NCI-H446 (cell line): ENCODE data around the gene CNTNAP5.

Experiments used
- DNase-seq, 2 experiments: peaks; one replicate each; lab custom pipeline; 2025; lab: John Stamatoyannopoulos, UW

CNTNAP5 gene

DNA sequence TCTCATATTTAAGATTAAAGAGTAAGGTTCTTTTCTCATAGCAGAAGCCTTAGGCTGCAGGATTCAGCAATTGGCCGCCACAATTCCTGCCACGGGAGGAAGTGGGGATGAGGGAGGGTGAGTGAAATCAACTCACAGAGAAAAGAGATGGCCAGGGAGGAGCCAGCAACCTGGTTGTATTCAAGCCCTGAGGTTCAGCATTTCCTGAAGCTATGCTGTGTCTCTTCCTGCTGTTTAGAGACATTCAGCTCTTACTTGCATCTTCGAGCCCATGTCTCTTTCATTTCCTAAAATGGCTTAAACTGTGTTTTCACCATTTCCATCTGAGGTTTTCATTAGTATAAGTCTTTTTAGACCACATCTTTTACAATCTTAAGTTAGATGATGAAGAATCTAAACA, 522.6 kb downstream of the CNTNAP5 start:
- DNase-seq: no peak

DNA sequence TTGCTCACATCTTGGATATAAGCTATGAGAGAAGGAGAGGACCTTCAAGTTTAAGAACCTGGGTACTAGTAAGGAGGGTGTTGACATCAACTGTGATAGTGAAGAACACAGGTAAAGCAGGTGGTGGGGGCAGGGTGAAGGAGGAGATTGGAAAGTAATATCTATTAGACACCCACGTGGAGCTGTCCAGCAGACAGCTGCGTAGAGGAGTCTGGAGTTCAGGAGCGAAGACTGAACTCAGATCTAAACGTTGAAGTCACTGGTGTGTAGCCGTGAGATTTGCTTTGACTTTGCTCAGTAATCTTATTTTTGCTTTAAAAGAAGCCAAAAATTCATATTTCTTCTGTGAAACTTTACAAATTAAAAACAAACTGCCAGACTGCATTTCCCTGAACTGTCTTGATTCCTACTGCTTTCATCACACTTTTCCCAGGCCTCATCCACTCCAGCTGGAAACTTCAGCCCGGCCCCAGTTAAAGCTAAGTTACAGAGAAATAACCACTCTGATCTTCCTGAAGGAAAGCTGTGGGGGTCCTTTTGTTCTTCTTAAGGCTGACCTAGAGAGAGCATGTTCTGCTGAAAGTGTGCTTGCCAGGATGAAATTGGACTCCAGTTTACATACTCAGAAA, 533.3 kb downstream of the CNTNAP5 start:
- no peak for DNase-seq

DNA sequence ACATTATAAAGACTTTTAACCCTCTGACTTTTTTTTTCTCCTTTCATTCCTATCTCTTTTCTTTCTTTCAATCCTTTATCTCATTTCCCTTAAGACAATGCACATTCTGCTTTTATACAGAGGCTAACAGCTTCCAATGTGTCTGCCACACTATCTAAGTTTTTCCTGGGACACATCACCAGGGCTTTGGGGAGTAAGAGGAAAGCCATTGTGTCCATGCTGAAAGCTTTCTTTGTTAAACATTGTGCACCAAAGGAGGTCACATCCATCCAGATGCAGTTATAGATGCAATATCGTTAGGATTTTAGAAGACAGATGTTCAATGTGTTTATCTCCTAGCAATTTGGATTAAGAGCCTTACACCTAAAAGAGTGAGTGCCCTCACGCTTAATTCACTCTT, 534.1 kb downstream of the CNTNAP5 start:
- DNase-seq: no peak

DNA sequence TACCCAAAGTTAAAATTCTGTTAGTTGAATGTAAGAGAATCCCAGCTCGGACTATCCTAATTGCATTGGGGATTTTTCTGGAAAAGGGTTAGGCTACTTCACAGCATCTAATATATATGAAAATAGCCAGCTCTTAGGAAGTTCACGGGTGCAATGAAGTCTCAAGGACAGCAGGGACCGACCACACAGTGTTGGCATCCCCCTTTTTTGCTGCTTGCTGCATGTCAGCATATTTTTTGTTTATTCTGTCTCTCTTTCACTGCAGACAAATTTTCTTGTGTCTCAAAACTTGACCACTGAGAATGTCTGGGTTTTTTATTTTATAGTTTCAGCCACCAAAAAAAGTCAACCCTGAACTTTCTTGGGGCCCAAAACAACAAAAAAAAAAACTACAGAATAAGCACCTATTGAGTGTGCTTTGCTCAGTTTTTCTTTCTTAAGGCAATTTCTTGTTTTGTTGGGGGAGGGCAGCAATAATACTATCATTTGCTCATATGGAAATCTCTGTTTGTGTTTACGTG, 535.6 kb downstream of the CNTNAP5 start:
- DNase-seq: no peak

DNA sequence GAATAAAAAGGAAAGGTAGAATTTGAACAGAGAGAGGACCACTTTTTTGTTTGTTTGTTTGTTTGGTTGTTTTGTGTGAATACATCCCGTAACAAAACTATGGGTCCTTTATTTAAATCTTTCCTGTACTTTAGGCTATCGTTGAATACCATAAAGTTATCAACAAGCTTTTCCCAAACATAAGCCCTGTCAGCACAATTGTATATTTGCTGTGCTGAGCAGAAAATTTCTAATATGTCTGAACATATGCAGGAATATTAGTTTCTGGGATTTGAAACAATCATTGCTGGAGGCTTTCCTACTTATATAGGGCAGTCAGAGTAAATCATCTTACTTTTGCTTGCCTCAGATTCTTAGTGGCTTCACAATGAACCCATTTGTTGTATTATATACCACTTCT, 536.4 kb downstream of the CNTNAP5 start:
- DNase-seq: no peak

DNA sequence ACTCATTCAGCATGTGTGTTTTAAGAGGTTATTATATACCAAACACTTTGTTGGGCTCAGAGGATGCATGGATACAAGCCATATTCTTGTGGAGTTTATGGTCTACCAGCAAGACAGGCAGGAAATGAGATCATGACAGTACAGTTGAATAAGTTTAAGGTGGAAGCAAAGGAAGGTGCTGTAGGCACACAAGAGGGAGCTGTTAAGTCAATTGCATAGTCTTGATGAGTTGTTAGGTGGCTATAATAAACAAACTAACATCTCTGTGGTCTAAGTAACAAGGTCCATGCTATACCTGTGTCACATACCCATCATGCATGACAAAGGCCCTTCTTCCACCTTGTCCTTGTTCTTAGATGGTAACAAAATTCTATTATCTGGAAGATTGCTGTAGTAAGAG, 538.3 kb downstream of the CNTNAP5 start:
- DNase-seq: no peak

DNA sequence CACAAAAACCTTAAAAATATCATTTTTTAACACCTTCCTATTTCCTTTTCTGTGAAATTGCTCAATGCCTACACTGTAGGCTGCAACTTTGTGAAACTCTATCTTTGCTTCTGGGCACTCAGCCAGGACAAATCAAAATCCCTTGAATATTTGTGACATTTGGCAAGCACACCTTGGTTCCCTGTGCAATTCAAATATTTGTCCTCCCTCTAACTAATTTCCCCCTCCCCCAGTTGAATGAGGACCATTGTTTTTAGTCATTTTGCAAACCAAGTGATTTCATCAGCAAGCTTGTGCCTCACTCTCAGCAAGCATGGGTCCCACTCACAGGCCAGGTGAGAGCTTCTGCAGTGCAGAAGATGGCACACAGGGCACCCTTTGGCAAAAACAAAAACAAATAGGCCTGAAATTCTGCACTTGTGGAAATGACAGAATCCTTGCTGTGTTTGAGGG, 541.5 kb downstream of the CNTNAP5 start:
- DNase-seq: peak in 1 of 2 experiments; percentile 26

DNA sequence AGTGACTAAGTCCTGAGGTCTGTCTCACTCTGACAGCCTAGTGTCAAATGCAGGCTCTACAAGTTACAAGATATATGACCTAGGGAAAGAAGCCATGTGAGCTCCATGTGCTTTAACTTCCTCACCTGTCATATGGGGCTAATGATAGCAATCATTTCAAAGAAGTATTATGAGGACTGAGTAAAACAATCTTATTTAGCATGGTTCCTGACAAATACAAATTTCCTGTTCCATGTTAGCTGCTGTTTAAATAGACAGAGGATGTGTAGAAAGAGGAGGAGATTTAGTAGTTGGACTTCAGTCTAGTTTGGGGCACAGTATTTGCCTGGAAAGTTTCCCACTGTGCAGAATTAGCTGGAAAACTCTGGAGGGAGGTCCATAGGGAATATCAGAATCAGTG, 545.8 kb downstream of the CNTNAP5 start:
- DNase-seq: no peak

DNA sequence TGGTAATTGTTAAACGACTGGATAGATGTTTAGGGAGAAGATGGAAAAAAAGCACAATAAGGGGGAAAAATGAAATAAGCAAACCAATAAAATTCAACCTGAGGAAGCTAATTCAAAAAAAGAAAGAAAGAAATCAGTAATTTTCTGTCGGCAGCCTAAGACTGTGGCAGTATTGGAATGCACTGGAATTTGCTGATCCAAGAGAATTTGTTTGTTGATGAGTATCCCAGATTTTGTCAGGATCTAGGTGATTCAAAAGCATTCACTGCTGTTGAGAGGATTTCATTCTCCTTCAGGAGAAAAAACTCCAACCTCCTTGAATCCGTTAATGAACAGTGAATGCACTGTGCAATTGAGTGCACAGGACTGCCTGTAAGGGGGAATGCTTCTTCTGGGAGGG, 546.7 kb downstream of the CNTNAP5 start:
- DNase-seq: no peak

DNA sequence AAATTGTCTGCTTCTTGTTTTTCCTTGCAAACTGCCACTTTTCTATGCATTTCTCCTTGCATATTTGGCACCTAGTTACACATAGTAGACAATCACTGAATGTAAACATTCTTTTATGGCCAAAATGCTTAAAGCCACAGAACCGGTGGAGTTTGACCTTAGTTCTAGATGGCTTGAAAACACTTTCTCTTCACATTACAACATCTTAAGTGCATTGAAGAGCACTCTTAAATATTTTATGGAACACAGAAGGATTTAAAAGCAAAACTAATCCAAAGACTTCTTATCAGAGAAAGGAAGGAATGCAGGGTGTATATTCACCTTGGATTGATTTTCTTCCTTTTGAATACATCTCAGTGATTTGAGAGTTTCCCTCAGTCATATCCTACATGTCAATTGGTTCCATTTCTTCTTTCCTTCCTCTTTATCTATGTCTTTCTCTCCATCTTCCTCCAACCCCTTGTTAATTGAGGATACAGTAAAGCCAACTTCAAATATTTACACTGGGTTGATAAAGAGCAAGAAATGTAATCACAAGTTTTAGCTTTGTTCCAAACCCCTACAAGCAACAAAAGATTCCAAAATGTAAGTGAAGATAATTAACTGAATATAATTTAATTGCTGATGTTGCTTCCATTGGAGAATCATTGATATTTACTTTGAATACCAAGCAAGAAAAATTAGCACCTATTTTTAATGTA, 548.0 kb downstream of the CNTNAP5 start:
- no peak for DNase-seq

DNA sequence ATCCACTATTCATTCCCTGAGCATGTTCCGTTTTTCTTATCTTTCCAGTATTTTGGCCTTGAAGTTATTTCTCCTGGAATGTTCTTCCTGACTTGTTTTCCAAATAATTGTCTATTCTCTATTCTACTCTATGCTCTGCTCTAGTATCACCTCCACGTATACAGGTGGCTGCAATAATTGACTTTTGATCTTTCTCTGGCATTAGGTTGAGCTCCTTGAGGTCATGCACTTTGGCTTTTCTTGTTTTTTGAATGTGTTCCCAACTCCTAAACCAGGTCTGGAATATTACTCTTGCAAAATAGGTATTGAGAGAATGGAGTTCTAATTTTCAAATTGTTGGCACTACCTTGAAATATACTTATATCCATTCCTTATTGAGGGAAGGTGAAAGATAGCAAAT, 550.4 kb downstream of the CNTNAP5 start:
- no peak for DNase-seq

DNA sequence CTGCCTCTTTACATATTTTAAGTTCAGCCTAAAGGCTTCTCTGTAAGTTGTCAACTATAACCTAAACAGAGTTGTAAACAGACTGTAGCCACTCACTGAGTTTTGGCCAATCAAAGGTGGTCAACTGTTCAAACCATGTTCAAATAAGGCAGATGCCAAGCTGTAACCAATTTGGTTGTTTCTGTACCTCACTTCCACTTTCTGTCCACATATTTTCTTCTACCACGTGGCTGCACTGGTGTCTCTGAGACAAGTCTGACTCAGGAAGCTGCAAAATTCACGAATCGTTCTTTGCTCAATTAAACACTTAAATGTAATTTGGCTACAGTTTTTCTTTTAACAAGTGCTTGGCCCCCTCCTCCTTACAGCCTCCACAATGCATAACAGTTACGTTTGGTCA, 555.2 kb downstream of the CNTNAP5 start:
- no peak for DNase-seq

DNA sequence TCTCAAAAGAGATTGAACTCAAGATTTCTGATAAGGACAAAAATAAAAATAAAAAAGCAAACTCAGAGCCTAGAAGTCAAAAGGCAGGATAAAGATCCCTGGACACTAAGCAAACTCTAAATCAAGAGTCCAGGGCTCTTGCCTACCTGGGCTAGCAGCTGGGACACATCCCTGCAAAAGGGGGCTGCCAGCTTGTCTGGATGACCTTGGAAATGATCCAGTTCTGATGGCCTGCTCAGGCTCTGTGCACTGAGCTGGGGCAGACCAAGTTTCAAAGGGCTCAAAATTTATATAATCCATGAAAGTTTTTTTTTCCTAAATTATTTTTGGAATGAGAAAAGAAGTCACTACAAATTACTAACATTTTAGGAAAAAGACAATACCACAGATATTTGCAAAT, 557.3 kb downstream of the CNTNAP5 start:
- DNase-seq: no peak

DNA sequence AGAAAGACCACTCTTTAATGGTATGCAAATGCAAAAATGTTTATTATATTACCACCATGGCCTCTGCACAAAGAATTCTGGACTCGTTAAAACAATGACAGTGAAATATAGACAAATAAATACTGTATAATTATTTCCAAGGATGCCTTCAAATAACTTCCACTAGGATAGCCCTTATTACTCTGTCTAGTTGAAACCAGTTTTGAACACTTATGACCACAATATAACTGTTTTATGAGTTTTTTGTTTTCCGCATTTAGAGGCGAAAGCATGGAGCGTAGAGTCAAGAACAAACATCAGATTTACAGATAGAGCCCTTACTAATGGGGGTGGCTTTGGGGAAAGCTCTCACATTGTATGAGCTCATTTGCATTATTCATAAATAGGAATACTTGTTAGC, 559.5 kb downstream of the CNTNAP5 start:
- no peak for DNase-seq

DNA sequence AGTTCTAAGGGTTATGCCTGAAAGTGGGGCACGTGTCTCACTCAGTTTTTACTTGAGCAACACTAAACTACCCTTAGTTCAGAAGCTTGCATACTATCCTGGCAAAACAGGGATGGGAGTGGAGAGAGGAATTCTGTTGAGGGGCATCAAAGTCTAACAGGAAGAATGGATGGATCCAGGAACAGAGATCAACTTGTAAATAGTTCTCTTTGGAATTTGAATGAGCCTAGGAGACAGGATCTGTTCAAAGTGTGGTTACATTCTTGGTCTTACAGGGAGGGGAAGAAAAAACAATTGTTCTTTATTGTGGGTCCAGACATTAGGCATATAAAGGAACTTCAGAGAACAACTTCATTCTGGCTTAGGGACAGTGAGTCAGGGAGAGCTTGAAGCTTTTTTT, 560.2 kb downstream of the CNTNAP5 start:
- DNase-seq: no peak

DNA sequence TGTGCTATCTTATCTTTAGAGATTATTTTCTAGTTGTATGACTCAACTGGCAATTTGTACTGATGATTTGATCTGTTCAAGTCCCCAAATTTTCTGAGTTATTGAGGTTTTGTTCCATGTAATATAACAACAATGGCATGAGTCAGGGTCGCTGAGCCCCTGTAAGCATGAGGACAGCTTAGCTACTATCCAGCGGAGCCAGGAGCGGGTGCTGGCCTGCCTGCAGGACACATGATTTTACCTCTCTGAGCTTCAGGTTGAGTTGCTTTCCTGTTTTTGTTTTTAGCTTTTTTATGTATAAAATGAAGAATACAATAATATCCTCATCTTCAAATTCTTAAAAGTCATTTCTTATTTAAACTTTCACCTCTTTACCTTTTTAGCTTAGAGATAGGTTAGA, 561.1 kb downstream of the CNTNAP5 start:
- no peak for DNase-seq

DNA sequence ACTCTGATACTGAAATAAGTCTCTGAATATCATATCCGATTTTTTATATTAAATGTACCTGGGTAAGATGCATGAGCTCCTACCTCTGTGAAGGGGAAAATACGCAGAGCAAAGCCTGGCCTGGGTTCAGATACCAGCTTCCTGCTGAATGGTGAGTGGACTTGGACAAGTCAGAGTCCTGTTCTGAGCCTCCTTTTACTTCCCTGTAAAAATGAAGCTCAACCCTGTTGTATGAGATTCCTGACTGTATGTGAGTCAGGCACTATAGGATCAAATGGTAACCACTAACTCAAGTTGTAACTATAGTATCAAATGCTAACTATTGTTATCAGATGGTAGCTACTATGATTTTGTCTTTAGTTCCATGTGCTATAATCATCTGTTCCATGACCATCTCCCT, 561.7 kb downstream of the CNTNAP5 start:
- DNase-seq: no peak

DNA sequence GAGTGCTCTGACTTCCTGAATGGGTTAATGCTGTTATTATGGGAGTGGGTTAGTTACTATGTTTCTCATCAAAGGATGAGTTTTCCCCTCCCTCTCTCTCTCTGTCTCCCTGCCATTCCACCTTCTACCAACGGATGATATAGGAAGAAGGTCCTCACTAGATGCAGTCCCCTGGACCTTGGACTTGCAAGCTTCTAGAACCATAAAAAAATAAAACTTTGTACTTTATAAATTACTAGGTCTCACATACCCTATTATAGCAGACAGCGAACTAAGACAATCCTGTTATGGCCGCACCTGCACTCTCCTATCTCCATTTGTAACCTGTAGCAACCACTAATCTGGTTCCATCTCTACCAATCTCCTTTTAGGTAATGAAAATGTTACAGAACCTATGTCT, 564.9 kb downstream of the CNTNAP5 start:
- DNase-seq: no peak

DNA sequence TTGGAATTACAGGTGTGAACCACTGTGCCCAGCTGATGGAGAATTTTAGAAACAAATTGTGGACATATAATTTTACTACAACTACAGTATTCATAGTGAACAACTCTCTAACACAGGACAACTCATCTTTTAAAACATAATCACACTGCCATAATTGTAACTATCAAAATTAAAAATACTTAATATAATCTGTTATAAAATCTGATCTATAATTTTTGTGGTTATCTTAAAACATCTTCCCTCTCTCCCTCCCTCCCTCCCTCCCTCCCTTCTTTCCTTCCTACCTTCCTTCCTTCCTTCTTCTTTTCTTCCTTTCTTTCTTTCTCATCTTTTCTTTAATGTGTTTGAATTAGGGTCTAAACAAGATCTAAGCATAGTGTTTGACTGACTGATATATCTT, 577.7 kb downstream of the CNTNAP5 start:
- no peak for DNase-seq

DNA sequence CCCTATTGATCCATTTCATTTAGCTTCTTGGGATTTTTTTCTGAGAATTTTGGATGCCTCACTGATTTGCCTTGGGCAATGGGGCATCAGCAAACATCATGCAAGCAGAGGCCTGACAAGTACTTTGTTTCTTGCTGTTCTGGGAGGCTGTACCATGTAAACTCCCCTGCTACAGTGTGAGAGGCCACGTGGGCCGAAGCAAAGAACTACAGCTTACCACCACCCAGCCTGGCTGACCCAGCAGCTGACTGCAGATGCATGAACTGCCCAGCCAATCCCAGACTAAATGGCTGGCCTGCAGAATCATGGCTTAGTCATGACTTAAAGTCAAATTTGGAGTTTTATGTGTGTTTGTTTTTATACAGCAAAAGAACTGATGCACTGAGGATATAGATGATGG, 579.9 kb downstream of the CNTNAP5 start:
- no peak for DNase-seq

DNA sequence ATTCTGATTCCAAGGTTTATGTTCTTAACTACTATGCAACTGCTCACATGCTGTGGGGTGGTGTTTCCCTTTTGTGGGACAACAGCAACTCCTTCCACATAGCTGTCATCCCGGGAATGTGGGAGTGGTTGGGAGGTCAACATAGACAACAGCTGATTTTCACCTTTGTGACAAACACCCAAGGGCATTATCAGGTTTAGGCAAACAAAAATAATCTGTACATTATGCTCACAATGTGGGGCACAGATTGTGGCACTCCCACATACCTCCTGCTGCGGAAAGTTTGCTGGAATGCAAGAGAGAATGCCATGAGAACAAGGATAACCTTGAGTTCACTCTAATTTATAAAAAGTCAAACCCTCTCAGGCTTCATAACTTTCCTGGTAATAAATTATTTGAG, 582.6 kb downstream of the CNTNAP5 start:
- DNase-seq: no peak

DNA sequence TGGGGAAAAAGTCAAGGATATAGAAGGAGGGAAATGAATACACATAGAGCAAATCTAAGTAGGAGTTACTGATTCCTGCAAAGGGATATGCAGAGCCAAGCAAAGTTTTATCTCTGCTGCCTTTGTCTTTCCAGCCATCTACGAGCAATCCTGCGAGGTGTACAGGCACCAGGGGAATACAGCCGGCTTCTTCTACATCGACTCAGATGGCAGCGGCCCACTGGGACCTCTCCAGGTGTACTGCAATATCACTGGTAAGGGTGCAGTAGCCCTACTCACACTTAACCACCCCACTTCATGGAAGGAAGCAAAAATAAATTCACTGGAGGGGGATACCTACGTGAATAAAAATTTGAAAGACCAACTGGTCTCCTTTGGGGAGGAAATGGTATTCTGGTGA, 584.6 kb downstream of the CNTNAP5 start:
- DNase-seq: no peak

DNA sequence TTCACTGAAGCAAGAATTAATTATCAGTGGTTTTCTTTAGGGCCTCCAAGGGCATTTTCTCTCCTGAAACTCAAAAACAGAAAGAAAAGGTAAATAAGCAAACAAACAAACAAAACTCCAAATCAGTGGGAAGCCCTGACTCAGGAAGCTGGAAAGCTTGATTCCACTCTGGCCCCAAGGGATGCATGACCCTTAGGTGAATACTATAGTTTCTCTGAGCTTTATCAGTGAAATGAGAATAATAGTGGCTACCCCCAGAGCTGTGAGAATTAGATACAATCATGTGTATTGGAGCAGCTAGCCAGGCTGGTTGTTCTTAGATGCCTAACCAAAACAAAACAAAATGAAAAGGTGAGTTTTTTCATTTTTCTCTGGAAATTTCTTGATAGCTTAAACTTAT, 585.1 kb downstream of the CNTNAP5 start:
- no peak for DNase-seq

DNA sequence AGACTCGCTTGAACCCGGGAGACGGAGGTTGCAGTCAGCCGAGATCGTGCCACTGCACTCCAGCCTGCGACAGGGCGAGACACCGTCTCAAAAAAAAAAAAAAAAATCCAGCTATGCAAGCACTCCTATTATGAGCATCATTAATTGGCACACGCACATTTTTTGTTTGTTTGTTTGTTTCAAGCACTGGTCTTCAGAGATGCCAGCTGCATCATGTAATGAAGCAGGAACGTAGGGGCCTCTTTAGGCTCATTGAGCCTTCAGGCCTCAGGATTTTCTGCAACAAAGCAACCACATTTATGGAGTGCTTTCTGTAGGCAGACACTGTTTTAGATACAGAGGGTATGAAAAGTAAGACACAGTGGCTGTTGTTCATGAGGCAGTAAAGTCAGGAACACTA, 585.8 kb downstream of the CNTNAP5 start:
- DNase-seq: no peak
